Gastrocnemius medialis (tissue), 4 donors: ENCODE data around the gene KCNQ1.

Experiments
- CTCF ChIP-seq, 5 experiments: fragments of 450-650 bp in 3 of 5; fragments of 200-600 bp in 2 of 5; sonication (generic) in 2 of 5; IDR thresholded peaks in 4 of 5; conservative IDR thresholded peaks in 1 of 5; 1 replicate in 4 of 5; 2 replicates in 1 of 5; pipeline ENCODE4 v1.5.1; 2016 to 2019; ENCODE audit warnings: antibody characterized with exemption in 5 of 5, mild to moderate bottlenecking in 3 of 5, moderate library complexity in 3 of 5
- POLR2A ChIP-seq, 2 donors: fragments of 450-650 bp; IDR thresholded peaks; one replicate each; pipeline ENCODE4 v1.6.1; 2017; ENCODE audit warnings: antibody characterized with exemption in 2 of 2, mild to moderate bottlenecking in 2 of 2, moderate library complexity in 2 of 2

DNA sequence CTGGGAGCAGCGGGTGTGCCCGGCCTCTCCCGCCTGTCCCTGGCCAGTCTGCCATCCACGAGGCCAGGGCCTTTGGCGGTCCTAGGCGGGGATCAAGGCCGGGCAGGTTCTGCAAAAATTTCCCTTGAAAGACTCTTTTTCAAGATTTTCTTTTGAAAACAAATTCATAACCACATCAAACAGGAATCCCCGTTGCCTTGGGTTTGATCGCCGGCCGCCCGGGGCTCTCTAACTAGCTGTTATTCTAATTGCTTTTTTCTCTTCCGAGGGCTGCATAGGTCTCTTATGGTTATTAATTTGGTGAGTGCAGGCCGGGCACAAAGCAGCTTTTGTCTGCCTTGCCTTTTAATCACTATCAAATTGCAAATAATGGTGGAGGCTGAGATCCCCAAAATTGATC is 398.7 kb downstream of the KCNQ1 start:
- TF ChIP-seq CTCF (IDR thresholded peaks at IDR 0.05 in 4 of 5, conservative IDR thresholded peaks at IDR 0.05 in 1 of 5): no peak
- no peak for TF ChIP-seq POLR2A (IDR thresholded peaks at IDR 0.05)
